NCI-H1092 treated with DMSO at 0.1 percent for 48 hours (cell line): ENCODE measurements around the gene LGR5.
A peak's percentile ranks its signal among the peaks of the same experiment; 100 is the strongest.
"Not testable (repeated sequence)": the region's sequence is repeated elsewhere in the genome, so short reads cannot be mapped to it uniquely, and the experiment has no call there.

Source experiments
- DNase-seq: peaks from one replicate; lab custom pipeline; 2025; lab: John Stamatoyannopoulos, UW

LGR5 gene

GRCh38 chr12:71551529-71551928 lies 111.9 kb downstream of the LGR5 start:
- peak; percentile 8 for DNase-seq

DNA sequence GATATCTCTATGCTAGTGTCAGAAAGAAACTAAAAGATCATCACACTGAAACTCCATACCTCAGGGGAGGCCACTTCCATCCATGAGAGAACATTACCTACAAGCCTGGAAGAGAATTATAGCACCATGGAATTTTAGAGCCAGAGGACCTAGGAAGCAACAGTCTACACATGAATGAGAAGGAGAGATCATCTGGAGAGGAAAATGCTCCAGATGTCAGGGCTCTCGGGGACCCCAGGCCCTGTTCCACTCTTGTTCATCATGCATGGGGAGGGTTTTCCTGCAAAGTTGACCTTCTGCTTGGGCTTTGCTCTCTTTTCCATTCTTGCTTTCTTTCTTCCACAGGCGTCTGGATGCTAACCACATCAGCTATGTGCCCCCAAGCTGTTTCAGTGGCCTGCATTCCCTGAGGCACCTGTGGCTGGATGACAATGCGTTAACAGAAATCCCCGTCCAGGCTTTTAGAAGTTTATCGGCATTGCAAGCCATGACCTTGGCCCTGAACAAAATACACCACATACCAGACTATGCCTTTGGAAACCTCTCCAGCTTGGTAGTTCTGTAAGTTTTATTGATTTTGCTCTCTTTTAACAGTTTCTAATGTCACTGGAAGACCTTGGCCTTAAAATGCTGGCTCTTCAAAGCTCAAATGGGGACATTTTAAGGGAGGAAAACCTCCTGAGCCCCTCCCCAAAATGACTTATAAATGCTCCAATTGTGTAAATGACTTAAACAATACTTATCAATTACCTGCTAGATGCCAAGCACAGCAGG lies 113.3 kb downstream of the LGR5 start:
- no peak for DNase-seq

DNA sequence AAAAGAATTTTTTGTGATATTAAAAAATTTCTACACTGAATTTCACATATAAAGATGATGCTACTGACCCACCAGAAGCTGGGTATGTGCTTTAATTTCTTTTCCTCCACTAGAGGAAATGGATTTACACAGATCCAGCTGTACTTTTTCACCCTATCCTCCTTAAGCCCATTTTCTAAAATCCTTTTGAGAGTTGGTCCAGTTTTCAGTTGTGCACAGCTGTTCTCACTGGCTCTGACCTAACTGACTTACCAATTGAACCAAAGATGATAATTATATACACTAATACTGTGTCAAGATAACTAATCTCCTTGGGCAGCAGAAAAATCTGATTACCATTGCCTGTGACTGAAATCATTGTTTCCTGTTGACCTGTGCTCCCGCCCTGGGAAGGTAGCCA lies 115.6 kb downstream of the LGR5 start:
- no peak for DNase-seq

- DNase-seq: not testable (repeated sequence)
These were observed 116.2 kb downstream of the LGR5 start for GRCh38 chr12:71555789-71556188.

- no peak for DNase-seq
These were observed 116.8 kb downstream of the LGR5 start for GRCh38 chr12:71556448-71556847.

DNA sequence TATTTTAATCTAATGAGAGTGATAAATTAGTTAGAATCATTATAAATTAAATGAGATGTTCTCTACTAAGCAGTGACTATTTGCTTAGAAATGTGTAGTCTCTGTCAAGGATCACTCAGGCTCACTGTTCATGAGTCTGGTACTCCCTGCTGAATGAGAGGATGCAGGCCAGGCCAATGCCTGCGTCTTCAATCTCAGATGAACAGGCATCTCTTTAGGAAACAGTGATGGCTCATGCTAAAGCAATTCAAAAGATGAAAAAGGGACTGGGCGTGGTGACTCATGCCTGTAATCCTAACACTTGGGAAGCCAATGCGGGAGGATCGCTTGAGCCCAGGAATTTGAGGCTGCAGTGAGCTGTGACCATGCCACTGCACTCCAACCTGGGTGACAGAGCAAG lies 117.3 kb downstream of the LGR5 start:
- no peak for DNase-seq

GRCh38 chr12:71558445-71558844 lies 118.8 kb downstream of the LGR5 start:
- no peak for DNase-seq

DNA sequence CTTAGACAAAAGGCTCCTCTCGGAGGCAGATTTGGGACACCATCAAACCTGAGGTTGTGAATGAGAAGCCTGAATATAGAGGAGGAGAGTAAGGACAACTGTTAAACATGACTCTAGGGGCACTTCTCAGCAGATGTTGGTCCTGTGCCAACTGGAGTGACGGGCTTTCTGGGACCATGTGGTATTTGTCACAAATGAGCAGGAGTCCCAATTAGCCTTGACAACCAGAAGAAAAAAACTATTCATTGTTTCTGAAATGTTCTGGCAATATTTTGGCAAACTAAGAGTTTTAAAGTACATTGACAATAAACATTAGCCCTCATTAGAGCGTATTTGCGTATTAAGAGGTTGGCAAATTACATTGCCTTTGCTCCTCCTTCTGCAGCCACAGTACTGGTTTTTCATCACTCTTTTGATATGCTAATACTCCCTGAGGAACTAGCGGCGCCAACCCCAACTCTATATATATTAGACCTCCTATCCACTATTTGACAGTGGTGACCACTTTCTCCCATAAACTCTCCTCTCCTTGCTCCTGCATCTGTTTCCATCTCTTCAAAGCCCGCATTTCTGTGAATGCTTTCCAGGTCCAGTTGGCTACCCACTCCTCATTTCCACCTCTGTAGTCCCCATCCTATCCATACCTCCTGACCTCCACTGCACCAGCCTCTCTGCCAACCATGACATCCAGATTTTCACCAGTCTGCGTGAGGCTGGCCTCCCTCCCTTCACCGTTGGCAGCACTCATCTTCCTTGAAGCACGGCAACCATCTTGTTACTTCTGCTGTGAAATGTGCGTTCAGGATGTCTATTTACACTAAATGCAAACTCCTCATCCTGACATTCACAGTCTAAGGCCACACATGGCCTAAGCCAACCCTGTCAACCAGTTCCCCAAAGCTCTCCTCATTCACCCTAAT lies 123.3 kb downstream of the LGR5 start:
- DNase-seq: peak; percentile 10

- no peak for DNase-seq
These were observed 125.9 kb downstream of the LGR5 start for GRCh38 chr12:71565535-71565934.

- DNase-seq: no peak
These were observed 127.1 kb downstream of the LGR5 start for GRCh38 chr12:71566655-71567054.

- DNase-seq: no peak
These were observed 127.9 kb downstream of the LGR5 start for GRCh38 chr12:71567537-71567936.

DNA sequence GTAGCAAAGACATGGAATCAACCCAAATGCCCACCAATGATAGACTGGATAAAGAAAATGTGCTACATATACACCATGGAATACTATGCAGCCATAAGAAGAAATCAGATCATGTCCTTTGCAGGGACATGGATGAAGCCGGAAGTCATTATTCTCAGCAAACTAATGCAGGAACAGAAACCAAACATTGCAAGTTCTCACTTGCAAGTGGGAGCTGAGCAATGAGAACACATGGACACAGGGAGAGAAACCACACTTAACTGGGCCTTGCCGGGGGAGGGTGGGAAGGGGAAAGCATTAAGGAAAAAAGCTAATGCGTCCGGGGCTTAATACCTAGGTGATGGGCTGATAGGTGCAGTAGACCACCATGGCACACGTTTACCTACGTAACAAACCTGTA lies 130.3 kb downstream of the LGR5 start:
- DNase-seq: not testable (repeated sequence)

DNA sequence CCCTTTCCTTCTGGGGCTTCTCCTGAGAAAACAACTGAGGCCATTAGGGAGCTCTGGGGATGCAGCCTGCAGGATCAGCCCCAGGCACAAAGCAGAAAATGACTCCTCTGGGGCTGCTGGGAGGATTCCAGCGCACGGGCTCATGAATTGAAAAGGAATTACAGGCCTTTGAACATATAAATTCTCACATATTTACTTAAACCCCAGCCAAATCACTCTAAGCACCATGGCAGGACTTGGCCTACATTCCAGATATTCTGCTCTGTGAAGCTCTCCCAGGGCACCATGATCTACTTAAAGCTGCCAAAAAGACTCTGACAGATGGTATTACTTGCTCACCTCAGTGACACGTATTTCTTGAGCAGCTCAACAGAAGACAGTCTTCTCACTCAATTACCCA lies 136.9 kb downstream of the LGR5 start:
- DNase-seq: no peak

DNA sequence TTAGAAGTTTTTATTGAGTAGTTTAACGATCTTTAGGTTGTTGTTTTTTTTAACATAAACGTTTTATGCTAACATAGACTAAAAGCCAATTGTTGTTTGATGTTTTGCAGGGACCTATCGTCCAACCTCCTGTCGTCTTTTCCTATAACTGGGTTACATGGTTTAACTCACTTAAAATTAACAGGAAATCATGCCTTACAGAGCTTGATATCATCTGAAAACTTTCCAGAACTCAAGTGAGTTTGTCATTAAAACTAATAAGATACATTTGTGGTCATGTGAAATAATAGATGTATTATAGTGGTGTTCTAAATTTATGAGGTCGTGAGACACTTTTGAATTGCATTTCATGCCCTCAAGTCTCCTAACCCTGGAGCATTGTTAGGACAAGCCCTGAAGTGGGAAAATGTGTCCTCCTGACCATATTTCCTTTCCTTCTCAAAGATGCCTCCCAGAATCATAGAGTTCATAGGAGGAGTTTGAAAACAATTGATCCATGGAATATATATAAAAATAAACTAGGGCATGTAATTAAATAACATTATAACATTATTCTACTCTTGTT lies 139.2 kb downstream of the LGR5 start:
- no peak for DNase-seq

DNA sequence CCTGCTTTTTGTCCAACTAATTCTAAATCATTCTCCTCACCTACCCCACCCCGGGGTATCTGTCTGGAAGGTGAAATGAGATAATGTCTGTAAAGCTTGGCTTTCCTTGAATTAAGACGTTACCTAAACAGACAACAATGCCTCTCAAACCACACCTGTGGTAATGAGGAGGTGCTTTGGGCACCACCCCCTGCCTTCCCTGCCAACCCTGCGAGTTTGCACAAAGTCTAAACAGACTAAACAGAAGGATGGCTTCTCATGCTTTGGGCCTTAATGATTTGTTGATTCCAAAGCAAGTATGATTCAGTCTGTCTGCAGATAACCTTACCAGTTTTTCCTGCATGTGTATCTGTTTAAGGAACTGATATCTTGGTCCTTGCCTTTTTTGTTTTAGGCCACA lies 141.6 kb downstream of the LGR5 start:
- no peak for DNase-seq

GRCh38 chr12:71582925-71583324 lies 143.3 kb downstream of the LGR5 start:
- DNase-seq: no peak

DNA sequence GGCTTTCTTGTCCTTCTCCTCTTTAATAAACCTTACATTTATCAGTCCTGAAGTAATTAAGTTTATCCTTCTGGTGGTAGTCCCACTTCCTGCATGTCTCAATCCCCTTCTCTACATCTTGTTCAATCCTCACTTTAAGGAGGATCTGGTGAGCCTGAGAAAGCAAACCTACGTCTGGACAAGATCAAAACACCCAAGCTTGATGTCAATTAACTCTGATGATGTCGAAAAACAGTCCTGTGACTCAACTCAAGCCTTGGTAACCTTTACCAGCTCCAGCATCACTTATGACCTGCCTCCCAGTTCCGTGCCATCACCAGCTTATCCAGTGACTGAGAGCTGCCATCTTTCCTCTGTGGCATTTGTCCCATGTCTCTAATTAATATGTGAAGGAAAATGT lies 144.8 kb downstream of the LGR5 start:
- no peak for DNase-seq

- DNase-seq: no peak
These were observed 145.6 kb downstream of the LGR5 start for GRCh38 chr12:71585218-71585617.

DNA sequence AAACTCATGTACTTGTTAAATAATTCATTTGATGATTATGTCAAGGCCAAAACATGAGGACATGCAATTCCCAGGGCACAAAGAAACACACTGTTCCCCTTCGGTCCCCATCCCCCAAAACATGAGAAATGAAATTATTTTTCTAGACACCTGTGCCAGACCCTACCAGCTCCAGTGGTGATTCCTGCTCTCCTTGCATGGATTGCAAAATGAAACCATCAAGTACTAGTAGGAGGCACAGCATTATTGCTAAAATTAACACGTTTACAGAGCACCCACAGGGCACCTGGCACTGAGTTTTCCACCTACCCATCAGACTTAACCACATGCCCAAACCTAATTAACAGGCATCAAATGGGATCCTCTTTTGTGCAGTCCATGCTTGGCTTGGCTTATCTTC lies 147.4 kb downstream of the LGR5 start:
- no peak for DNase-seq

- no peak for DNase-seq
These were observed 149.9 kb downstream of the LGR5 start for GRCh38 chr12:71589478-71589881.

DNA sequence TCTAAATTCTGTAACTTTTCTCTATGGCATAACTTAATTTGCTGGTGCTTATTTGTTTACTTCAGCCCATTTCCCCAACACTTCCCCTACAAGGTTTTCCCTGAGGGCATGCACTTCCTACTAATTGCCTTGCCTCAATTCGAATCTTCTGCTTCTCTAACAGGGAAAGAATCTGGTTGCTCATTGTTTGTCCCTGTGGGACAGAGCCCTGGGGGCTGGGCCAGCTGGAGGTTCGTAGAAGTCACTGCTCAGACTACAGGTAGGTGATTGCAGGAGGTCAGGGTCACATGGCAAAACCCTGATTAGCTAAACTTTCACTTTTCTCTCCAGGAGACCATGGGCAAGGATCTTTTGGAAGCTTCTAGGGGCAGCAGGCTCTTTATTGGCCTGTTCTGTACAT lies 152.0 kb downstream of the LGR5 start:
- DNase-seq: no peak

DNA sequence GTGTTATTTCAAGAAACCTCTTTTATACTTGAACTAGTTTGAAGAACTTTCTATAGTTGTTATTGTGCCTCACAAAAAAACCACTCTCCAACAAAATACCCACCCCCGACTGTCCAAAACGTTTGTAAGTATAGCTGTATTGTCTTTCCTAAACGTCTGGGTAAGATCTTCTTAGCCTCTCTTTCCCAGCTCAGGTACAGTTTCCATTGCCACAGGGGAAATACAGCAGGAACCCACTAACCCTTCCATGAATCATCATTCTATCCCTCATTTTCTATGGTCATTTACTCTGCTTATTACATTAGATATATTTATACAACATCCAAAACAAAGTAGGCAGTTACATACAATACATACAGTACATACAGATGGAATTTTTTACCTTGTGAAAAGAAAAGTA lies 153.2 kb downstream of the LGR5 start:
- DNase-seq: no peak
